HepG2 (cell line): ENCODE results near the gene STEAP2. TPM values are rescaled to one million over a fixed set of nuclear protein-coding genes. Genes with fewer than 3 reads are reported as not detected.

Experiments used
- AHDC1 ChIP-seq: sonication (generic); formaldehyde crosslinking; IDR thresholded peaks from 2 replicates; pipeline ENCODE4 v1.5.1; 2020; ENCODE audit warnings: mild to moderate bottlenecking, missing genetic modification reagents, borderline replicate concordance
- FOXA3 ChIP-seq: IDR thresholded peaks from 2 replicates; pipeline ENCODE4 v1.6.1; 2016; ENCODE audit warnings: missing genetic modification reagents, missing compliant biosample characterization
- HOXD1 ChIP-seq: sonication (generic); formaldehyde crosslinking; IDR thresholded peaks from 2 replicates; pipeline ENCODE4 v1.5.0; 2020; ENCODE audit warnings: missing genetic modification reagents
- ISX ChIP-seq: sonication (generic); formaldehyde crosslinking; conservative IDR thresholded peaks from 2 replicates; pipeline ENCODE4 v1.5.0; 2020; ENCODE audit warnings: missing genetic modification reagents
- MAFK ChIP-seq, 2 experiments: IDR thresholded peaks in 1 of 2; conservative IDR thresholded peaks in 1 of 2; 2 replicates each; pipeline ENCODE4 v1.6.1; 2011; ENCODE audit warnings: improper control_type of control experiment in 2 of 2, low read length in 2 of 2
- NFKBIZ ChIP-seq: IDR thresholded peaks from 2 replicates; pipeline ENCODE4 v1.6.1; 2018; ENCODE audit warnings: missing genetic modification reagents, missing compliant biosample characterization
- PAXIP1 ChIP-seq: sonication (generic); formaldehyde crosslinking; conservative IDR thresholded peaks from 2 replicates; pipeline ENCODE4 v1.4.0; 2020; ENCODE audit warnings: mild to moderate bottlenecking, missing genetic modification reagents, moderate library complexity
- polyA plus RNA-seq, 8 experiments: library from polyadenylated mRNA; depleted of rRNA in 3 of 8; stranded (reverse) in 7 of 8; unstranded in 1 of 8; fragments of >200 nt; fragmentation: Illumina TruSeq in 4 of 8; extraction: Trizol in 4 of 8; gene quantifications; 2 replicates each; pipeline versions ENCODE4 v1.2.1 to v1.2.3, GENCODE V29; 2011 to 2016; ENCODE audit warnings: low read depth in 4 of 8, missing spikeins in 1 of 8, mixed read lengths in 1 of 8; ENCODE audit not compliant: insufficient read depth in 1 of 8
- total RNA-seq, 5 experiments: library from RNA; depleted of rRNA; stranded (reverse); fragments of >200 nt; fragmentation: Illumina TruSeq; extraction: Trizol; gene quantifications; 2 replicates each; pipeline ENCODE4 v1.2.3, GENCODE V29; 2016; ENCODE audit warnings: low read depth in 1 of 5

The STEAP2 gene
- total and polyA plus RNA-seq, 2 of the 13 experiments (the other 11 are each of a cell fraction or from before 2014, with no cell fraction given) = 4.3 to 4.4 TPM

- TF ChIP-seq AHDC1 (CRISPR knock-in tag) = peak; percentile 79; the same call in 1 of the 2 replicates
- TF ChIP-seq MAFK (conservative IDR thresholded peaks at IDR 0.05 in 1 of 2, IDR thresholded peaks at IDR 0.05 in 1 of 2; ENCODE audit: low read length in 2 of 2) = peak; percentile 92 to 94
- no peak for TF ChIP-seq HOXD1 (CRISPR knock-in tag)
- no peak for TF ChIP-seq ISX (CRISPR knock-in tag)
- peak; percentile 79 for TF ChIP-seq PAXIP1
- TF ChIP-seq FOXA3 (CRISPR knock-in tag) = peak; percentile 74
- no peak for TF ChIP-seq NFKBIZ
- TF ChIP-seq, all 625 proteins: peak for 14
Measured at GRCh38 chr7:90270431-90271178, 59.1 kb downstream of the STEAP2 start (continued).
